SU-DHL-6 (cell line): ENCODE results near the gene NAXE.

Experiments used
- H2AFZ ChIP-seq: fragments of 200-600 bp; sonication (generic); 2 replicates; pipeline ENCODE4 v1.6.1; 2014; ENCODE audit warnings: low read depth, mild to moderate bottlenecking, moderate library complexity, mixed read lengths, antibody characterized with exemption, low read length; ENCODE audit not compliant: severe bottlenecking
- H3F3A ChIP-seq: fragments of 200-600 bp; shearing (Covaris generic); 2 replicates; pipeline ENCODE4 v1.6.0; 2016; ENCODE audit warnings: antibody characterized with exemption, mild to moderate bottlenecking; ENCODE audit not compliant: insufficient read depth
- H3K27ac ChIP-seq: fragments of 200-600 bp; sonication (generic); 2 replicates; pipeline ENCODE4 v1.5.1; 2016; ENCODE audit warnings: low read depth, mild to moderate bottlenecking, low read length, moderate library complexity, mixed read lengths
- H3K27me3 ChIP-seq: fragments of 200-600 bp; sonication (generic), shearing (Covaris generic); 2 replicates; pipeline ENCODE4 v1.6.0; 2014; ENCODE audit warnings: mild to moderate bottlenecking, low read length
- H3K36me3 ChIP-seq: fragments of 200-600 bp; sonication (generic); 2 replicates; pipeline ENCODE4 v1.6.1; 2014; ENCODE audit warnings: mild to moderate bottlenecking, low read length, mixed read lengths
- H3K4me2 ChIP-seq: fragments of 300-600, 200-600 bp; shearing (Covaris generic), sonication (generic); 2 replicates; pipeline ENCODE4 v1.6.0; 2014; ENCODE audit warnings: low read length, low read depth, mild to moderate bottlenecking; ENCODE audit not compliant: poor library complexity, severe bottlenecking
- H3K4me3 ChIP-seq: fragments of 200-600 bp; sonication (generic); 2 replicates; pipeline ENCODE4 v1.5.1; 2014; ENCODE audit warnings: antibody characterized with exemption, low read length, mild to moderate bottlenecking, mixed read lengths; ENCODE audit not compliant: insufficient read depth, poor library complexity, severe bottlenecking
- H3K79me2 ChIP-seq: fragments of 200-600 bp; sonication (generic); 2 replicates; pipeline ENCODE4 v1.6.1; 2014; ENCODE audit warnings: mild to moderate bottlenecking, low read length, moderate library complexity; ENCODE audit not compliant: insufficient read depth
- H3K9ac ChIP-seq: fragments of 200-600 bp; sonication (generic); 2 replicates; pipeline ENCODE4 v1.7.0; 2014; ENCODE audit warnings: mild to moderate bottlenecking, low read length
- H3K9me2 ChIP-seq: fragments of 200-600 bp; sonication (generic); replicated peaks from 2 replicates; pipeline ENCODE4 v1.6.1; 2014; ENCODE audit warnings: low read length; ENCODE audit not compliant: insufficient read depth
- H3K9me3 ChIP-seq: fragments of 200-600 bp; sonication (generic); 2 replicates; pipeline ENCODE4 v1.6.1; 2014; ENCODE audit warnings: low read length, mixed read lengths; ENCODE audit not compliant: insufficient read depth
- H4K20me1 ChIP-seq: fragments of 200-600 bp; sonication (generic); 2 replicates; pipeline ENCODE4 v1.6.1; 2014; ENCODE audit warnings: low read depth, mild to moderate bottlenecking, antibody characterized with exemption, low read length, moderate library complexity, mixed read lengths
- EZH2phosphoT487 ChIP-seq: fragments of 200-600 bp; sonication (generic), shearing (Covaris generic); conservative IDR thresholded peaks from 2 replicates; pipeline ENCODE4 v1.6.1; 2018; ENCODE audit warnings: mild to moderate bottlenecking, antibody characterized with exemption, low read length, moderate library complexity, mixed read lengths
- TF ChIP-seq, protein P1 (sequence below): fragments of 200-600 bp; sonication (generic); IDR thresholded peaks from one replicate; pipeline ENCODE4 v1.5.1; 2017; ENCODE audit warnings: antibody characterized with exemption, mild to moderate bottlenecking, low read length, moderate library complexity; ENCODE audit not compliant: insufficient read depth, poor library complexity, severe bottlenecking

The NAXE gene

DNA sequence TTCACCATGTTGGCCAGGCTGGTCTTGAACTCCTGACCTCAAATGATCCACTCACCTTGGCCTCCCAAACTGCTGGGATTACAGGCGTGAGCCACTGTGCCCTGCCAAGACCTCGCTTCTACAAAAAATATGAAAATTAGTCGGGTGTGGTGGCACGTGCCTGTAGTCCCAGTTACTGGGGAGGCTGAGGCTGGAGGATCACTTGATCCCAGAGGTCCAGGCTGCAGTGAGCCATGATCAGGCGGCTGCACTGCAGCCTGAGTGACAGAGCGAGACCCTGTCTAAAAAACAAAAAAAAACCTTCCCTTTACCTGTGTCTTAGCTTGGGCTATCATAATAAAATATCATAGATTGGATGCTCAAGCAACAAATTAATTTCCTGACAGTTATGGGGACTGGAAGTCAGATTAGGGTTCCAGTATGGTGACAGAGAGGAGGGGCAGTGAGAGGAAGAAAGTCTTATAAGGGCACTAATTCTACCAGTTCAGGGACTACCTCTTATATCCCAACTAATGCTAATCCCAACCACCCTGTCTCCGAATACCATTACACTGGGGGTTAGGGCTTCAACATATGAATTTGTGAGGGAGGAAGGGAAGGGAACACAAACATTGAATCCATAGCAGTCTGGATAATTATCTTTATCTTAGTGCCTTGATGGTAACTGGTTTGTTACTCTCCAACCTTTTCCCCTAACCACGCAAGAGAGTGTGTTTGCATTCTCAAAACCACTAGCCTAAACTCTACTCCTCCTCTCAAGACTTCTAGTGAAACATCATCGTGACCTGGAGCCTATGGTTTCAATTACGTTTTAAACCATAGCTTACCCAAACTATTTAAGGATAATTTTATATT is 1.0 kb upstream of the NAXE start:
- no peaks in the 10 kb centered on the region for H3K9me2 ChIP-seq
- H3K9ac ChIP-seq, result peak overlapping the region; percentile 90
- peaks cover 5% of the 10 kb centered on the region; the same call in 1 of the 2 replicates for H3K79me2 ChIP-seq
- peak overlapping the region; percentile 80 for H3K4me3 ChIP-seq
- no peaks in the 10 kb centered on the region for H3K9me3 ChIP-seq
- peaks cover 26% of the 10 kb centered on the region for H3F3A ChIP-seq
- no peaks in the 10 kb centered on the region for H4K20me1 ChIP-seq
- H3K27ac ChIP-seq, result peak overlapping the region; percentile 55; the same call in 1 of the 2 replicates
- TF ChIP-seq, protein P1, sequence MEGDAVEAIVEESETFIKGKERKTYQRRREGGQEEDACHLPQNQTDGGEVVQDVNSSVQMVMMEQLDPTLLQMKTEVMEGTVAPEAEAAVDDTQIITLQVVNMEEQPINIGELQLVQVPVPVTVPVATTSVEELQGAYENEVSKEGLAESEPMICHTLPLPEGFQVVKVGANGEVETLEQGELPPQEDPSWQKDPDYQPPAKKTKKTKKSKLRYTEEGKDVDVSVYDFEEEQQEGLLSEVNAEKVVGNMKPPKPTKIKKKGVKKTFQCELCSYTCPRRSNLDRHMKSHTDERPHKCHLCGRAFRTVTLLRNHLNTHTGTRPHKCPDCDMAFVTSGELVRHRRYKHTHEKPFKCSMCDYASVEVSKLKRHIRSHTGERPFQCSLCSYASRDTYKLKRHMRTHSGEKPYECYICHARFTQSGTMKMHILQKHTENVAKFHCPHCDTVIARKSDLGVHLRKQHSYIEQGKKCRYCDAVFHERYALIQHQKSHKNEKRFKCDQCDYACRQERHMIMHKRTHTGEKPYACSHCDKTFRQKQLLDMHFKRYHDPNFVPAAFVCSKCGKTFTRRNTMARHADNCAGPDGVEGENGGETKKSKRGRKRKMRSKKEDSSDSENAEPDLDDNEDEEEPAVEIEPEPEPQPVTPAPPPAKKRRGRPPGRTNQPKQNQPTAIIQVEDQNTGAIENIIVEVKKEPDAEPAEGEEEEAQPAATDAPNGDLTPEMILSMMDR, result no peak
- TF ChIP-seq EZH2phosphoT487, result no peak
- H3K36me3 ChIP-seq, result no peaks in the 10 kb centered on the region
- peak overlapping the region; percentile 12 for H2AFZ ChIP-seq
- no peaks in the 10 kb centered on the region for H3K27me3 ChIP-seq
- H3K4me2 ChIP-seq, result peak overlapping the region; percentile 76

DNA sequence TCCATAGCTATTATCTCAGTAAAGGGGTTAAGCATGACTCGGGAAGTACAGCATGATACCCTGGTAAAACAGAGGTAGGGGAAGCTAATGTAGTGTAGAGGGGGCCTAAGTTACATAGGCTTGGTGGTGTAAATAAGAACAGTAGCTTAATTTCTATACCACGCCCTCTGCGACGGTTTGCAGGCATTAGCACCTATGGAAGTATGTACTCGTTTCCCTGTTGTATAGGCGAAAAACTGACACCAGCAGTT is 470 bp upstream of the NAXE start:
- Histone ChIP-seq H3K27me3 (no peaks in the 10 kb centered on the region), H3K4me3 (peak overlapping the region; percentile 80), H3K79me2 (peaks cover 5% of the 10 kb centered on the region; the same call in 1 of the 2 replicates), H3K9me2 (no peaks in the 10 kb centered on the region), H3K9ac (peak overlapping the region; percentile 90), H3F3A (peaks cover 26% of the 10 kb centered on the region), H3K36me3 (no peaks in the 10 kb centered on the region), H3K9me3 (no peaks in the 10 kb centered on the region), H3K27ac (peak overlapping the region; percentile 55; the same call in 1 of the 2 replicates), H4K20me1 (no peaks in the 10 kb centered on the region), H2AFZ (peak overlapping the region; percentile 12), H3K4me2 (peak overlapping the region; percentile 76)
- TF ChIP-seq EZH2phosphoT487, result no peak
- TF ChIP-seq, protein P1, result no peak

DNA sequence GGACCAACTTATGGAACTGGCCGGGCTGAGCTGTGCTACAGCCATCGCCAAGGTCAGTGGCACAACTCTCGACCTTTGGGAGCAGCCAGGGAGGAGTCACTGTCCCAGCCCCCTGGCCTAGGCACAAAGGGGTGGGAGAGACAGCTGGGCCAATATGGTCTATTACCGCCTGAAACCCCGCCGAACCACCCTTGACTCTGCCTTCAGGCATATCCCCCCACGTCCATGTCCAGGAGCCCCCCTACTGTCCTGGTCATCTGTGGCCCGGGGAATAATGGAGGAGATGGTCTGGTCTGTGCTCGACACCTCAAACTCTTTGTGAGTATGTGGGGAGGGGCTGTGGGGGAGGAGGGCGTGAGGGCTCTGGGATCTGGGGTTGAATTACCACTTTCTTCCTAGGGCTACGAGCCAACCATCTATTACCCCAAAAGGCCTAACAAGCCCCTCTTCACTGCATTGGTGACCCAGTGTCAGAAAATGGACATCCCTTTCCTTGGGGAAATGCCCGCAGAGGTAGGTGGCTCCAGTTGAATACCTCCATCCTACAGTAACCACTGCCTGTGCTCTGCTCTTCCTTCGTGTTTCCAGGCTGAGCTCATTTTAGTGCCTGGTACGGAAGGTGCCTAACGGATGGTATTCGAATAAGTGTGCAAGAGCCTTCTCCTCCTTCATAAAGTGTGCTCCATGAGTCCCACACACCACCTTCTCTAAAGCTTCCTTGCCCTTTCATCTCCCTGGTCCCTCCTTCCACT is 758 bp downstream of the NAXE start:
- TF ChIP-seq EZH2phosphoT487, result no peak
- TF ChIP-seq, protein P1, result no peak
- Histone ChIP-seq H2AFZ (peak overlapping the region; percentile 68), H3K79me2 (peaks cover 5% of the 10 kb centered on the region; the same call in 1 of the 2 replicates), H3K9ac (peak overlapping the region; percentile 90), H3K9me2 (no peaks in the 10 kb centered on the region), H3K27ac (peak overlapping the region; percentile 51), H3F3A (peaks cover 26% of the 10 kb centered on the region), H3K9me3 (no peaks in the 10 kb centered on the region), H3K4me3 (peak overlapping the region; percentile 80), H3K4me2 (peak overlapping the region; percentile 76), H3K36me3 (no peaks in the 10 kb centered on the region), H4K20me1 (no peaks in the 10 kb centered on the region), H3K27me3 (no peaks in the 10 kb centered on the region)
